IPS DF 4.7 (cell line): ENCODE measurements around the gene CDC23.

ENCODE experiments used
- DNase-seq: peaks from one replicate; pipeline ENCODE4 v3.0.0-alpha.2; 2013; ENCODE audit warnings: low spot score; ENCODE audit errors: extremely low read depth

The CDC23 gene

GRCh38 chr5:138141734-138142133 lies 71.4 kb downstream of the CDC23 start:
- DNase-seq: no peak

GRCh38 chr5:138140268-138140667 lies 72.9 kb downstream of the CDC23 start:
- DNase-seq: no peak

- no peak for DNase-seq
Measured at GRCh38 chr5:138139781-138140090, 73.4 kb downstream of the CDC23 start.

GRCh38 chr5:138138949-138139780 lies 74.0 kb downstream of the CDC23 start, which contains the start of gene NME5:
Gene NME5 (minus strand): TSS chr5:138139428. CDS start chr5:138138780, 648 bp downstream.
- DNase-seq: peak; percentile 30
